Nephron (organoid): ENCODE results near the gene EML1.

Experiments used
- H3K27ac Mint-ChIP-seq, 3 experiments: 2 replicates each; pipeline ENCODE4 v1.8.0; 2020; ENCODE audit warnings: mixed read lengths in 3 of 3, mild to moderate bottlenecking in 2 of 3, moderate library complexity in 1 of 3
- H3K27me3 Mint-ChIP-seq: 2 replicates; pipeline ENCODE4 v1.8.0; 2021; ENCODE audit warnings: low read depth, mild to moderate bottlenecking, moderate library complexity, mixed read lengths
- H3K36me3 Mint-ChIP-seq: 2 replicates; pipeline ENCODE4 v1.8.0; 2020; ENCODE audit warnings: low read depth, mixed read lengths
- H3K4me1 Mint-ChIP-seq: 2 replicates; pipeline ENCODE4 v1.8.0; 2020; ENCODE audit warnings: mixed read lengths
- H3K4me3 Mint-ChIP-seq, 3 experiments: 2 replicates each; pipeline ENCODE4 v1.8.0; 2020; ENCODE audit warnings: mild to moderate bottlenecking in 3 of 3, mixed read lengths in 3 of 3, moderate library complexity in 2 of 3
- H3K9me3 Mint-ChIP-seq: 2 replicates; pipeline ENCODE4 v1.8.0; 2020; ENCODE audit warnings: mixed read lengths
- CTCF ChIP-seq, 3 experiments: fragments of 200-600 bp; sonication (generic); IDR thresholded peaks; one replicate each; pipeline ENCODE4 v1.5.0; 2021; ENCODE audit warnings: antibody characterized with exemption in 3 of 3; ENCODE audit not compliant: unreplicated experiment in 3 of 3

The EML1 gene

GRCh38 chr14:99840265-99840664, 47.1 kb downstream of the EML1 start:
- Mint-ChIP-seq H3K9me3 (peaks cover 1% of the 10 kb centered on the region), H3K36me3 (peaks cover 2% of the 10 kb centered on the region), H3K4me3 (no peak overlapping the region), H3K27ac (no peak overlapping the region), H3K4me1 (peaks cover 12% of the 10 kb centered on the region), H3K27me3 (no peaks in the 10 kb centered on the region)
- no peak for TF ChIP-seq CTCF (IDR thresholded peaks at IDR 0.05; ENCODE audit: unreplicated experiment in 3 of 3)

- peaks cover 12% of the 10 kb centered on the region for H3K4me1 Mint-ChIP-seq
- no peak for TF ChIP-seq CTCF (IDR thresholded peaks at IDR 0.05; ENCODE audit: unreplicated experiment in 3 of 3)
- no peaks in the 10 kb centered on the region for H3K27me3 Mint-ChIP-seq
- no peak overlapping the region for H3K27ac Mint-ChIP-seq
- no peak overlapping the region for H3K4me3 Mint-ChIP-seq
- peaks cover 2% of the 10 kb centered on the region for H3K9me3 Mint-ChIP-seq
- peaks cover 4% of the 10 kb centered on the region for H3K36me3 Mint-ChIP-seq
These were observed 47.6 kb downstream of the EML1 start for GRCh38 chr14:99840774-99841305.

GRCh38 chr14:99841436-99842071, 48.3 kb downstream of the EML1 start:
- no peak overlapping the region for H3K27ac Mint-ChIP-seq
- no peaks in the 10 kb centered on the region for H3K27me3 Mint-ChIP-seq
- peaks cover 12% of the 10 kb centered on the region for H3K4me1 Mint-ChIP-seq

GRCh38 chr14:99842141-99842540, 48.9 kb downstream of the EML1 start:
- H3K27ac Mint-ChIP-seq, result no peak overlapping the region
- peaks cover 5% of the 10 kb centered on the region for H3K9me3 Mint-ChIP-seq
- no peak for TF ChIP-seq CTCF (IDR thresholded peaks at IDR 0.05; ENCODE audit: unreplicated experiment in 3 of 3)
- H3K4me3 Mint-ChIP-seq, result no peak overlapping the region
- H3K27me3 Mint-ChIP-seq, result no peaks in the 10 kb centered on the region
- peaks cover 12% of the 10 kb centered on the region for H3K4me1 Mint-ChIP-seq
- peaks cover 4% of the 10 kb centered on the region for H3K36me3 Mint-ChIP-seq

More at GRCh38 chr14:99841436-99842071, 48.3 kb downstream of the EML1 start:
- TF ChIP-seq CTCF (IDR thresholded peaks at IDR 0.05; ENCODE audit: unreplicated experiment in 3 of 3), result no peak
- H3K36me3 Mint-ChIP-seq, result peaks cover 4% of the 10 kb centered on the region
- H3K4me3 Mint-ChIP-seq, result no peak overlapping the region
- H3K9me3 Mint-ChIP-seq, result peaks cover 2% of the 10 kb centered on the region

- Mint-ChIP-seq H3K9me3 (peaks cover 17% of the 10 kb centered on the region), H3K36me3 (peaks cover 18% of the 10 kb centered on the region), H3K27me3 (no peaks in the 10 kb centered on the region), H3K4me1 (peaks cover 9% of the 10 kb centered on the region), H3K4me3 (no peak overlapping the region), H3K27ac (no peak overlapping the region)
- TF ChIP-seq CTCF (IDR thresholded peaks at IDR 0.05; ENCODE audit: unreplicated experiment in 3 of 3), result no peak
These were observed 53.6 kb downstream of the EML1 start for GRCh38 chr14:99846808-99847207.

GRCh38 chr14:99850709-99851108, 57.5 kb downstream of the EML1 start:
- Mint-ChIP-seq H3K4me3 (no peak overlapping the region), H3K9me3 (peaks cover 14% of the 10 kb centered on the region), H3K36me3 (peaks cover 20% of the 10 kb centered on the region), H3K4me1 (peaks cover 23% of the 10 kb centered on the region), H3K27me3 (no peaks in the 10 kb centered on the region), H3K27ac (no peak overlapping the region)
- TF ChIP-seq CTCF (IDR thresholded peaks at IDR 0.05; ENCODE audit: unreplicated experiment in 3 of 3), result no peak
